ENCODE results near the gene TBL3.

Gene TBL3

DNA sequence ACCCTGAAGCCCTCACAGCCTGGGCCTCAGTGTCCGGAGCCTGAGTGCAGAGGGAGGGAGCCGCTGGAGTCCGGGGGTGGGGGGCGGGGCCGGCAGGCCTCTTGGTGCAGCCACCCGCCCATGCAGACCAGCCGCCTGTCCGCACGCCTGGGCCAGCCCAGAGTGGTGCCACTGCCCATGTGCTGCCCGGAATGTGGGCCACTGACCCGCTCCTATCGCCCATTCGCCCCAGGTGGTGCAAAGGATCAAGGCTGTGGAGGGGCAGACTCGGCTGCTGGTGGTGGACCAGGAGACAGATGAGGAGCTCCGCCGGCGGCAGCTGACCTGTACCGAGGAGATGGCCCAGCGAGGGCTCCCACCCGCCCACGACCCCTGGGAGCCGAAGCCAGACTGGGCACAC lies 57.5 kb downstream of the TBL3 start:
- H3K27ac ChIP-seq, result no peak overlapping the region

GRCh38 chr16:2030036-2030435 lies 58.2 kb downstream of the TBL3 start:
- no peak for DNase-seq (ENCODE audit: low read depth, low spot score)
- H3K27ac ChIP-seq, result no peak overlapping the region

More for the DNA sequence above, 57.5 kb downstream of the TBL3 start:
- no peak for DNase-seq (ENCODE audit: low read depth, low spot score)

GRCh38 chr16:2031081-2031577 lies 59.3 kb downstream of the TBL3 start:
- no peak for DNase-seq (ENCODE audit: low read depth, low spot score)

More at GRCh38 chr16:2031081-2031577, 59.3 kb downstream of the TBL3 start:
- no peak overlapping the region for H3K27ac ChIP-seq
